Pancreas (tissue), 10 donors: ENCODE measurements around the gene GATAD2B. TPM values are rescaled to one million over a fixed set of nuclear protein-coding genes. Genes with fewer than 3 reads are reported as not detected.

Experiments
- ATAC-seq, 4 donors: fragments of 200-7000 bp; cut with Tn5 transposase; one replicate each; pipeline versions ENCODE4 v1.8.0 to v1.9.1; 2020; ENCODE audit warnings: mild to moderate bottlenecking in 4 of 4, moderate library complexity in 4 of 4
- DNase-seq, 6 donors: peaks; one replicate each; pipeline ENCODE4 v3.0.0-alpha.2; 2020
- FAIRE-seq: peaks from 2 replicates; lab custom pipeline; 2012; peaks lifted over from hg19 to GRCh38; lab: Jason Lieb, UNC
- H3K27ac ChIP-seq, 4 donors: fragments of 200-600 bp; sonication (generic); 1 replicate in 3 of 4; 2 replicates in 1 of 4; pipeline versions ENCODE4 v1.5.0 to v1.8.0; 2020
- H3K27me3 ChIP-seq, 4 donors: fragments of 200-600 bp; one replicate each; pipeline ENCODE4 v1.8.0; 2021
- H3K36me3 ChIP-seq, 3 donors: fragments of 200-600 bp; sonication (generic) in 1 of 3; one replicate each; pipeline versions ENCODE4 v1.5.0 to v1.8.0; 2020 to 2021
- H3K4me1 ChIP-seq, 3 donors: fragments of 200-600 bp; one replicate each; pipeline ENCODE4 v1.8.0; 2021
- H3K4me3 ChIP-seq, 4 donors: fragments of 200-600 bp; sonication (generic) in 2 of 4; one replicate each; pipeline versions ENCODE4 v1.5.0 to v1.8.0; 2020 to 2021
- H3K9me3 ChIP-seq, 4 donors: fragments of 200-600 bp; one replicate each; pipeline ENCODE4 v1.8.0; 2021
- WGBS, 2 donors: extraction: QIAGEN DNeasy Blood & Tissue Kit; methylation state at CpG; one replicate each; pipeline ENCODE4 v1.1.7; 2013; 5-methylcytosine and 5-hydroxymethylcytosine counted together
- intact Hi-C, 3 donors: fragments of 100-400 bp; cut with DNase I; formaldehyde crosslinking; loops; one replicate each; pipeline versions ENCODE4 v1.11.1 to v1.14.2; 2022
- polyA plus RNA-seq, 2 donors: library from polyadenylated mRNA; stranded (reverse); fragments of 200-250 nt; gene quantifications; one replicate each; pipeline ENCODE4 v1.2.3, GENCODE V29; 2013
- total RNA-seq, 6 donors: library from RNA; stranded (reverse); fragmentation: NEBNext Ultra II Directional in 4 of 6; extraction: Animal tissue kit (Norgen Biotek cat#: 25700) in 4 of 6; gene quantifications; one replicate each; pipeline versions ENCODE4 v1.2.1 to v1.2.4, GENCODE V29; 2021 to 2023
- TF ChIP-seq, protein P1 (sequence below), 4 donors: fragments of 200-600 bp; sonication (generic) in 3 of 4; IDR thresholded peaks; one replicate each; pipeline versions ENCODE4 v1.5.0 to v1.8.0; 2021; ENCODE audit warnings: antibody characterized with exemption in 4 of 4
- donor health status: healthy with polysubstance abuse.
- donor health status: DM: no; HTN: no; CAD: no; lungs with moderate emphysema.
- donor health status: DM: no; HTN: no; CAD: no.
- donor health status: control.
- donor health status: control.
- donor health status: Bipolar disorder and iron deficiency.
- donor health status: DM: yes; HTN: yes; CAD: no.
- donor health status: DM: no; HTN: no; CAD: no.
- donor health status: DM: no; HTN: no; CAD: no.
- donor health status: DM: yes; HTN: yes; CAD: no.

The GATAD2B gene
- total and polyA plus RNA-seq, 8 donors, result 4.8 to 27.1 (median 16.2) TPM

DNA sequence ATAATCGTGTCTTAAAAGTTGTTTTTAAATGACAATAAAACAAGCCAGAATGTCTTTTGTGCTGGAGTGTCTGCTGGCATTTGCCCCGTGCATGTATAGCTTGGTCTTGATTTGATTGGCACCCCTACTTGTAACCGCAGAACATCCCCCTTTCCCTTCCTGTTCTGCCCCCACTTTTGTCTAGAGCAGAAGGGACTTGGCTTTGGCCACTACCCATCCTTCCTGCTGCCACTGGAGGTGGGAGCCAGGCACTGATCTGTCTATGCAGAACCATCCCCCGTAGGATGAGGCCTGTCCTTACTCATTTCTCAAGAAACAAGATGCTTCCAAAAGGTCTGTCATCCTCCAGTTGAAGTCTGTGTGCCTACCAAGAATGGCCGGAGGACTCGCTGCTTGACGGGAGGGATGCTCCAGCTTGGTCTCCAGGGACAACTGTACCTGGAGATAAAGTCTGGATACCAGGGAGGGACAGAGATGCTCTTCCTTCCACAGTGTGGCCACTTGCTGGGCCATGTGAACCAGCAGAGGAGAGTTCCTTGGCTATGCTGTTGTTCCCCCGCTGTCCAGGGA is 148.7 kb downstream of the GATAD2B start:
- no peaks in the 10 kb centered on the region for H3K27me3 ChIP-seq
- H3K4me3 ChIP-seq, result no peak overlapping the region
- 81 to 85% methylated on average over 8 of the region's 8 CpGs for WGBS, 2 donors
- peaks cover 0 to 16% (median 0%) of the 10 kb centered on the region in 3 donors for H3K36me3 ChIP-seq
- intact Hi-C loops, result no loop called here
- peak overlapping the region in 2 of 4 donors; percentile 70 to 78 for H3K27ac ChIP-seq
- peaks cover 7 to 33% (median 10%) of the 10 kb centered on the region in 3 donors for H3K4me1 ChIP-seq
- ATAC-seq (no peak), FAIRE-seq (no peak), DNase-seq (peak in 1 of 6 donors; percentile 21)
- H3K9me3 ChIP-seq, result no peaks in the 10 kb centered on the region
- TF ChIP-seq, protein P1, sequence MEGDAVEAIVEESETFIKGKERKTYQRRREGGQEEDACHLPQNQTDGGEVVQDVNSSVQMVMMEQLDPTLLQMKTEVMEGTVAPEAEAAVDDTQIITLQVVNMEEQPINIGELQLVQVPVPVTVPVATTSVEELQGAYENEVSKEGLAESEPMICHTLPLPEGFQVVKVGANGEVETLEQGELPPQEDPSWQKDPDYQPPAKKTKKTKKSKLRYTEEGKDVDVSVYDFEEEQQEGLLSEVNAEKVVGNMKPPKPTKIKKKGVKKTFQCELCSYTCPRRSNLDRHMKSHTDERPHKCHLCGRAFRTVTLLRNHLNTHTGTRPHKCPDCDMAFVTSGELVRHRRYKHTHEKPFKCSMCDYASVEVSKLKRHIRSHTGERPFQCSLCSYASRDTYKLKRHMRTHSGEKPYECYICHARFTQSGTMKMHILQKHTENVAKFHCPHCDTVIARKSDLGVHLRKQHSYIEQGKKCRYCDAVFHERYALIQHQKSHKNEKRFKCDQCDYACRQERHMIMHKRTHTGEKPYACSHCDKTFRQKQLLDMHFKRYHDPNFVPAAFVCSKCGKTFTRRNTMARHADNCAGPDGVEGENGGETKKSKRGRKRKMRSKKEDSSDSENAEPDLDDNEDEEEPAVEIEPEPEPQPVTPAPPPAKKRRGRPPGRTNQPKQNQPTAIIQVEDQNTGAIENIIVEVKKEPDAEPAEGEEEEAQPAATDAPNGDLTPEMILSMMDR (IDR thresholded peaks at IDR 0.05), result no peak

DNA sequence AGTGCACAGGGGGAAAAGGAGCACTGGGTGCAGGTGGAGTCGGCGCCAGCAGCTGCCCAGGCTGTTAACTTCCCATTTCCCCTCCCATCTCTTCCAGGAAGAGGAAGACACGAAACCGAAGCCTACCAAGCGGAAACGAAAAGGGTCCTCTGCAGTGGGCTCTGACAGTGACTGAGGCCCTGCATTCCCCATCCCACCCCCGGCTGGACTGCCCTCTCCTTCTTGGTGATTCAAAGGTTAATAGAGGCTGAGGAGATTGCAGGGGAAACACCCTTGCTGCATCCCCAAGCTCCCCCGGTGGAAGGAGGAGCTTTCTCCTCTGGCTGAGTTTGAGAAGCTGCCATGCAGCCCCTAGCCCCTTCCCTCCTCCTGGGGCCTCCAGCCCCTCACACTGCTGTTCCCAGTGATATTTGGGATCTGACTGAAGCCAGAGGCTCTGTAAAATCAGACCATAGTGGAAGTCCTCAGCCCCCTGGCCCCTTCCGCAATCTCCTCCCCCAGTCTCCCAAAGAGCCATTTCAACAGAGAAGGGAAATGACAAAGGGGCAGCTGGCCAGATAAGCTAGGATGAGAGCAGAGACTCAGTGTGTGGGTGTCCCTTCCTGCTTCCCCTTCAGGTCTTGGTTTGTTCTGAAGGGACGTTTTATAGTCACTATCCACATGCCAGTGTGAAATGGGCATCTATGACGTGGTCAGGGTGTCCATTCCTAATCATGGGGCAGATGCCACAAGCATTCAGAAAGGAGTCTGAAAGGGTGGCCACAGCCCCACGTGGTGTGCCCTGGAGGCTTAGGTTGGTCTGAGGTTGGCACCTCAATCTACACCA is 149.5 kb downstream of the GATAD2B start:
- FAIRE-seq, result no peak
- no peaks in the 10 kb centered on the region for H3K27me3 ChIP-seq
- ATAC-seq, result no peak
- no peak for DNase-seq
- TF ChIP-seq, protein P1 (IDR thresholded peaks at IDR 0.05), result no peak
- H3K9me3 ChIP-seq, result no peaks in the 10 kb centered on the region
- H3K36me3 ChIP-seq, result peaks cover 0 to 16% (median 0%) of the 10 kb centered on the region in 3 donors
- peaks cover 13 to 36% (median 18%) of the 10 kb centered on the region in 3 donors for H3K4me1 ChIP-seq
- intact Hi-C loops, result no loop called here
- 77 to 80% methylated on average over 12 of the region's 12 CpGs for WGBS, 2 donors
- H3K4me3 ChIP-seq, result no peak overlapping the region
- H3K27ac ChIP-seq, result peak overlapping the region in 2 of 4 donors; percentile 19 to 22

DNA sequence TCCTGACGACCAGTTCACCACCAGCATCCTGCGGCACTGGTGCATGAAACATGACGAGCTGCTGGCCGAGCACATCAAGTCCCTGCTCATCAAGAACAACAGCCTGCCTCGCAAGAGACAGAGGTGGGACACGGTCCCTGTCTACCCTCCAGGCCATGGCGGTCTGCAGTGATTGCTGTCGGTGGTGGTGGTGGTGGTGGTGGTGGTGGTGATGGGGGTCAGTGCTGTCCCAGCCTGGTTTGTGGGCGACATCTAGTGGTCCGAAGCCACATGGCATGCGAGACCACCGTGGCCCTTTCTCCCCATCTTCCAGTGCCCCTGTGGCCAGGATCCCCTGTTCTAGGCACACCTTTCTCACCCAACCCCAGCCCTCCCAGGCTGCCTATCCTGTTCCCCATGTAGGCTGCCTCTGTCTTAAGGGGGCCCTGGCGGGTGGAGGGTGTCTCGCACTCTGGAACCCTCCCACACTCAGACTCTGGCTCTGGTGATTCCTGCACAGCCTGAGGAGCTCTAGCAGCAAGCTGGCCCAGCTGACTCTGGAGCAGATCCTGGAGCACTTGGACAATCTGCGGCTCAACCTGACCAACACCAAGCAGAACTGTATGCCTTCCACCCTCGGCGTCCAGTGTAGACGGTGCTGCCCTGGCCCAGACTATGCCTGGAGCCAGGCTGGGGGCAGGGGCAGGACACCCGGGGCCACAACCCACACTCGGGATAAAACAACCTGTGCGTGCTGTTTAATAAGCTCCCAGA is 150.8 kb downstream of the GATAD2B start:
- Histone ChIP-seq H3K36me3 (peaks cover 0 to 20% (median 0%) of the 10 kb centered on the region in 3 donors), H3K9me3 (no peaks in the 10 kb centered on the region), H3K4me1 (peaks cover 13 to 28% (median 19%) of the 10 kb centered on the region in 3 donors), H3K4me3 (no peak overlapping the region), H3K27ac (no peak overlapping the region), H3K27me3 (no peaks in the 10 kb centered on the region)
- ATAC-seq (no peak), DNase-seq (peak in 2 of 6 donors; percentile 27 to 58), FAIRE-seq (no peak)
- TF ChIP-seq, protein P1 (IDR thresholded peaks at IDR 0.05), result no peak
- WGBS, 2 donors, result 82 to 88% methylated on average over 20 to 21 of the region's 21 CpGs
- intact Hi-C loops, result no loop called here

DNA sequence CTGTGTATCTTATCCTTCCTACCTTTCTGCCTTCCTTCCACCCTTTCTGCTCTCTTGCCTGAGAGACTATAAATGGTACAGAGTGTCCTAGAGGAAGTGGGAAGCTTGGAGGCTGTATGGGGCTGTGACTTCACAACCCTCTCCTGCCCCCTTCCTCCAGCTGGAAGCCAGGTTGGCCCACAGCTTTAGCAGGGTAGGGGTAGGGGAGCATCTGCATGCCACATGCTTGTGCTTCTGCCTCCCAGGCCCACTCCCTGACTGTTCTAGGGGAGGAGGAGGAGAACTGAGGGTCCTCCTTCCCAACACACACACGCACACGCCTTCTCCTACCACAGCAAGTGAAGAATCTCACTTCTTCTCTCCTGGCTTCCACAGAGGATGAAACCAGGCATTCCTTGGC is 151.5 kb downstream of the GATAD2B start:
- no peak overlapping the region for H3K4me3 ChIP-seq
- H3K4me1 ChIP-seq, result peaks cover 10 to 22% (median 14%) of the 10 kb centered on the region in 3 donors
- H3K36me3 ChIP-seq, result peaks cover 0 to 20% (median 0%) of the 10 kb centered on the region in 3 donors
- H3K9me3 ChIP-seq, result no peaks in the 10 kb centered on the region
- no peak for FAIRE-seq
- intact Hi-C loops, result no loop called here
- no peak for DNase-seq
- TF ChIP-seq, protein P1 (IDR thresholded peaks at IDR 0.05), result no peak
- no peaks in the 10 kb centered on the region for H3K27me3 ChIP-seq
- no peak overlapping the region for H3K27ac ChIP-seq
- ATAC-seq, result no peak
- 94 to 97% methylated on average over 2 of the region's 2 CpGs for WGBS, 2 donors
